K562 (cell line): Measurements from ENCODE around the gene GRIN2A. TPM values are rescaled to one million over a fixed set of nuclear protein-coding genes. Genes with fewer than 3 reads are reported as not detected.

ENCODE experiments used
- ATAC-seq: fragments of 200-7000 bp; cut with Tn5 transposase; 3 replicates; pipeline ENCODE4 v1.9.1; 2020; ENCODE audit warnings: moderate library complexity
- BruUV-seq: library from RNA; stranded (reverse); fragments of 400-500 nt; replicated peaks from 2 replicates; lab custom pipeline; 2021; lab: Mats Ljungman, UMichigan
- CTCF ChIA-PET: fragments of 300-600 bp; formaldehyde crosslinking; extraction: SDS; loops from one replicate; lab custom pipeline; 2021; ENCODE audit warnings: low intra/inter-chr PET ratio; lab: Yijun Ruan, JAX
- POLR2A ChIA-PET: fragments of 300-600, 350-650 bp; sonication (Branson Sonifier 250); formaldehyde crosslinking; extraction: SDS; loops from one replicate; lab custom pipeline; 2021; ENCODE audit warnings: antibody characterized with exemption, inconsistent platforms; lab: Yijun Ruan, JAX
- DNase-seq, 4 experiments: peaks; one replicate each; pipeline versions ENCODE4 v3.0.0 to v3.0.0-alpha.2; 2011 to 2018; ENCODE audit warnings: low spot score in 3 of 4, mixed read lengths in 3 of 4; ENCODE audit errors: extremely low read depth in 1 of 4
- FAIRE-seq: peaks from 2 replicates; lab custom pipeline; 2011; peaks lifted over from hg19 to GRCh38; lab: Jason Lieb, UNC
- H2AFZ ChIP-seq: 2 replicates; pipeline ENCODE4 v1.6.0; 2011; ENCODE audit warnings: low read depth, low read length, control low read depth, inconsistent platforms
- H3K27ac ChIP-seq: fragments of 200-600 bp; 3 replicates; pipeline ENCODE4 v1.8.0; 2011; ENCODE audit warnings: low read depth, mild to moderate bottlenecking, control low read depth, inconsistent platforms, low read length, moderate library complexity, mixed read lengths; ENCODE audit errors: extremely low read depth
- H3K27me3 ChIP-seq, 2 experiments: fragments of 300-600 bp in 1 of 2; 2 replicates in 1 of 2; 3 replicates in 1 of 2; pipeline versions ENCODE4 v1.6.0 to v1.8.0; 2011; ENCODE audit warnings: inconsistent platforms in 2 of 2, low read length in 2 of 2, mild to moderate bottlenecking in 1 of 2, mixed read lengths in 1 of 2, moderate library complexity in 1 of 2; ENCODE audit not compliant: control insufficient read depth in 2 of 2, insufficient read depth in 2 of 2
- H3K36me3 ChIP-seq: fragments of 300-600 bp; 3 replicates; pipeline ENCODE4 v1.8.0; 2011; ENCODE audit warnings: mild to moderate bottlenecking, low read length, inconsistent platforms; ENCODE audit not compliant: control insufficient read depth, insufficient read depth
- H3K4me1 ChIP-seq, 2 experiments: fragments of 200-600 bp in 1 of 2; replicated peaks in 1 of 2; 2 replicates in 1 of 2; 3 replicates in 1 of 2; pipeline versions ENCODE4 v1.5.1 to v1.8.0; 2011; ENCODE audit warnings: inconsistent platforms in 2 of 2, low read length in 2 of 2, mild to moderate bottlenecking in 1 of 2, mixed read lengths in 1 of 2, moderate library complexity in 1 of 2; ENCODE audit not compliant: control insufficient read depth in 2 of 2, insufficient read depth in 2 of 2
- H3K4me2 ChIP-seq: 2 replicates; pipeline ENCODE4 v1.6.1; 2011; ENCODE audit warnings: low read length, control low read depth, inconsistent platforms, mixed read lengths; ENCODE audit not compliant: insufficient read depth
- H3K4me3 ChIP-seq: fragments of 200-600 bp; sonication (generic), shearing (Covaris generic); 2 replicates; pipeline ENCODE4 v1.5.1; 2016; ENCODE audit warnings: control low read depth, inconsistent platforms
- H3K79me2 ChIP-seq: fragments of 200-600 bp; 3 replicates; pipeline ENCODE4 v1.8.0; 2011; ENCODE audit warnings: low read length, inconsistent platforms; ENCODE audit not compliant: control insufficient read depth, insufficient read depth
- H3K9ac ChIP-seq, 2 experiments: 2 replicates each; pipeline versions ENCODE4 v1.6.0 to v1.6.1; 2011; ENCODE audit warnings: low read depth in 2 of 2, low read length in 2 of 2, control low read depth in 1 of 2, inconsistent platforms in 1 of 2, mild to moderate bottlenecking in 1 of 2, mixed read lengths in 1 of 2; ENCODE audit not compliant: insufficient read depth in 1 of 2
- H3K9me1 ChIP-seq: one replicate; pipeline ENCODE4 v1.6.0; 2011; ENCODE audit warnings: inconsistent platforms, mild to moderate bottlenecking, low read length, moderate library complexity; ENCODE audit not compliant: control insufficient read depth, insufficient read depth
- H3K9me3 ChIP-seq: replicated peaks from 2 replicates; pipeline ENCODE4 v1.5.1; 2011; ENCODE audit warnings: low read depth, low read length, inconsistent platforms; ENCODE audit not compliant: control insufficient read depth, insufficient read depth
- H4K20me1 ChIP-seq: replicated peaks from 2 replicates; pipeline ENCODE4 v1.6.1; 2011; ENCODE audit warnings: low read length, inconsistent platforms, mixed read lengths; ENCODE audit not compliant: control insufficient read depth, insufficient read depth
- CTBP1 ChIP-seq: fragments of 450-650 bp; IDR thresholded peaks from 2 replicates; pipeline ENCODE4 v1.6.1; 2016; ENCODE audit warnings: borderline replicate concordance
- ELF2 ChIP-seq: fragments of 250-450 bp; sonication (Bioruptor Pico); IDR thresholded peaks from 2 replicates; pipeline ENCODE4 v1.5.0; 2021; ENCODE audit warnings: mild to moderate bottlenecking
- HDAC2 ChIP-seq: fragments of 450-650 bp; IDR thresholded peaks from 2 replicates; pipeline ENCODE4 v1.6.1; 2016; ENCODE audit warnings: mild to moderate bottlenecking
- HMGXB4 ChIP-seq: sonication (generic); formaldehyde crosslinking; IDR thresholded peaks from 2 replicates; pipeline ENCODE4 v1.8.1; 2023; ENCODE audit warnings: mild to moderate bottlenecking, missing genetic modification reagents
- IRF1 ChIP-seq: sonication (generic); formaldehyde crosslinking; IDR thresholded peaks from 2 replicates; pipeline ENCODE4 v1.8.0; 2022; ENCODE audit warnings: missing genetic modification reagents, mild to moderate bottlenecking, borderline replicate concordance
- POLR2AphosphoS5 ChIP-seq: IDR thresholded peaks from 2 replicates; pipeline ENCODE4 v1.6.1; 2011; ENCODE audit warnings: mild to moderate bottlenecking, low read depth, low read length, moderate library complexity; ENCODE audit not compliant: control insufficient read depth, insufficient read depth
- SNAPC5 ChIP-seq: fragments of 250-450 bp; sonication (Bioruptor Pico); IDR thresholded peaks from 2 replicates; pipeline ENCODE4 v1.8.0; 2021; ENCODE audit warnings: moderate library complexity, mild to moderate bottlenecking, inconsistent platforms
- SPI1 ChIP-seq: IDR thresholded peaks from 2 replicates; pipeline ENCODE4 v1.6.1; 2011; ENCODE audit warnings: low read depth, low read length, control low read depth, borderline replicate concordance
- ZNF408 ChIP-seq: fragments of 250-450 bp; sonication (Bioruptor Pico); IDR thresholded peaks from 2 replicates; pipeline ENCODE4 v1.4.0; 2020; ENCODE audit warnings: low read depth, mild to moderate bottlenecking, moderate library complexity
- ZNF507 ChIP-seq: conservative IDR thresholded peaks from 2 replicates; pipeline ENCODE4 v1.6.1; 2017; ENCODE audit warnings: missing genetic modification characterization, missing compliant biosample characterization
- ZNF785 ChIP-seq: fragments of 250-450 bp; sonication (Bioruptor Pico); IDR thresholded peaks from 2 replicates; pipeline ENCODE4 v1.4.0; 2020; ENCODE audit warnings: mild to moderate bottlenecking
- WGBS: fragments of 100-300 bp; shearing (Covaris generic); methylation state at CpG from one replicate; pipeline ENCODE4 v1.1.6; 2016; ENCODE audit warnings: low coverage, mixed read lengths; ENCODE audit not compliant: insufficient coverage; ENCODE audit errors: missing lambda C conversion rate; 5-methylcytosine and 5-hydroxymethylcytosine counted together
- in situ Hi-C: fragments of 300-500 bp; cut with MboI; formaldehyde crosslinking; loops from 4 replicates; pipeline ENCODE4 v1.15.0; 2018; ENCODE audit warnings: inconsistent platforms, mixed read lengths
- intact Hi-C: fragments of 100-400 bp; cut with micrococcal nuclease; formaldehyde crosslinking; loops from 2 replicates; pipeline ENCODE4 v1.14.2; 2022
- polyA plus RNA-seq, 8 experiments: library from polyadenylated mRNA; depleted of rRNA in 4 of 8; stranded (reverse) in 5 of 8; unstranded in 3 of 8; fragments of >200 nt; fragmentation: Nextera tagmentation in 2 of 8; fragmentation: Illumina TruSeq in 1 of 8; extraction: Ambion mirVana in 2 of 8; extraction: Trizol in 1 of 8; gene quantifications; 2 replicates each; pipeline versions ENCODE4 v1.2.1 to v1.2.3, GENCODE V29; 2011 to 2014; ENCODE audit warnings: inconsistent platforms in 1 of 8, missing spikeins in 1 of 8
- total RNA-seq, 7 experiments: library from RNA; depleted of rRNA in 6 of 7; stranded (reverse); fragments of >200 nt in 6 of 7; fragmentation: Illumina TruSeq in 2 of 7; extraction: Trizol in 2 of 7; gene quantifications; 2 replicates each; pipeline versions ENCODE4 v1.2.1 to v1.2.3, GENCODE V29; 2011 to 2021; ENCODE audit warnings: low replicate concordance in 1 of 7

Gene GRIN2A
- total and polyA plus RNA-seq, 9 of the 15 experiments (the other 6 are each of a cell fraction or from before 2014, with no cell fraction given): not detected

GRCh38 chr16:9904526-9904925 lies 277.7 kb downstream of the GRIN2A start:
- no TSS peak for BruUV-seq

GRCh38 chr16:9900576-9900975 lies 281.7 kb downstream of the GRIN2A start:
- intact Hi-C loops (no loop called here), in situ Hi-C loops (no loop called here)
- Histone ChIP-seq H3K79me2 (no peaks in the 10 kb centered on the region), H3K36me3 (no peaks in the 10 kb centered on the region), H3K4me2 (no peak overlapping the region), H2AFZ (no peak overlapping the region), H3K9me3 (no peaks in the 10 kb centered on the region), H3K4me3 (no peak overlapping the region), H4K20me1 (no peaks in the 10 kb centered on the region), H3K9ac (no peak overlapping the region), H3K4me1 (no peaks in the 10 kb centered on the region), H3K9me1 (no peaks in the 10 kb centered on the region), H3K27ac (no peak overlapping the region), H3K27me3 (no peaks in the 10 kb centered on the region; a peak in 1 of 5 replicates)
- DNase-seq (no peak), ATAC-seq (no peak), FAIRE-seq (no peak)
- TF ChIP-seq SNAPC5 (CRISPR knock-in tag) (no peak), CTBP1 (no peak), IRF1 (CRISPR knock-in tag) (no peak), HMGXB4 (CRISPR knock-in tag) (no peak), ZNF507 (no peak), POLR2AphosphoS5 (no peak), ELF2 (CRISPR knock-in tag) (no peak), ZNF785 (CRISPR knock-in tag) (no peak), HDAC2 (no peak)
- ChIA-PET CTCF (no interaction called here), POLR2A (no interaction called here)
- WGBS: 3% methylated on average over 4 of the region's 4 CpGs
- no TSS peak for BruUV-seq

More at GRCh38 chr16:9904526-9904925, 277.7 kb downstream of the GRIN2A start:
- FAIRE-seq (no peak), ATAC-seq (no peak), DNase-seq (no peak)
- Histone ChIP-seq H3K79me2 (no peaks in the 10 kb centered on the region), H3K9me3 (no peaks in the 10 kb centered on the region), H3K27me3 (peaks cover 0 to 3% of the 10 kb centered on the region in 2 experiments; a peak in 1 of 5 replicates), H3K9me1 (no peaks in the 10 kb centered on the region), H3K27ac (no peak overlapping the region), H3K36me3 (no peaks in the 10 kb centered on the region), H4K20me1 (no peaks in the 10 kb centered on the region), H3K4me2 (no peak overlapping the region), H2AFZ (no peak overlapping the region), H3K9ac (no peak overlapping the region), H3K4me1 (no peaks in the 10 kb centered on the region), H3K4me3 (no peak overlapping the region)
- WGBS: 0% methylated on average over 1 of the region's 2 CpGs
- ChIA-PET CTCF (no interaction called here), POLR2A (interaction anchor here (0.6 kb wide), 1 partner anchor 386 kb away, joined by 3 read pairs; no protein-coding TSS in a partner anchor)
- TF ChIP-seq SPI1: 0 out of 2 replicates have a peak, but pooled peaks have one; percentile 45
- TF ChIP-seq ZNF408: no peak
- intact Hi-C loops (no loop called here), in situ Hi-C loops (no loop called here)
